HepG2 (cell line): Measurements from ENCODE around the gene LLGL1. TPM values are rescaled to one million over a fixed set of nuclear protein-coding genes. Genes with fewer than 3 reads are reported as not detected.

Experiments used
- ATAC-seq: fragments of 200-7000 bp; cut with Tn5 transposase; 3 replicates; pipeline ENCODE4 v1.9.1; 2020; ENCODE audit warnings: mild to moderate bottlenecking, moderate library complexity
- BruUV-seq: library from RNA; stranded (reverse); fragments of 400-500 nt; replicated peaks from 2 replicates; lab custom pipeline; 2021; lab: Mats Ljungman, UMichigan
- CTCF ChIA-PET: fragments of 300-600 bp; formaldehyde crosslinking; extraction: SDS; loops from one replicate; lab custom pipeline; 2021; ENCODE audit warnings: low total read pairs, inconsistent platforms, low intra/inter-chr PET ratio; lab: Yijun Ruan, JAX
- POLR2A ChIA-PET: fragments of 350-600 bp; sonication (Branson Sonifier 250); formaldehyde crosslinking; loops from one replicate; lab custom pipeline; 2020; ENCODE audit warnings: antibody characterized with exemption, inconsistent platforms; lab: Yijun Ruan, JAX
- DNase-seq: peaks from one replicate; pipeline ENCODE4 v3.0.0-alpha.2; 2015; ENCODE audit warnings: low spot score
- FAIRE-seq: peaks from 3 replicates; lab custom pipeline; 2011; peaks lifted over from hg19 to GRCh38; lab: Jason Lieb, UNC
- H2AFZ ChIP-seq: one replicate; pipeline ENCODE4 v1.6.1; 2011; ENCODE audit warnings: low read length, inconsistent platforms
- H3K27ac ChIP-seq: fragments of 300-600 bp; 3 replicates; pipeline ENCODE4 v1.8.0; 2011; ENCODE audit warnings: mixed run types, mild to moderate bottlenecking, mixed read lengths, low read length, inconsistent platforms; ENCODE audit not compliant: insufficient read depth; ENCODE audit errors: extremely low read length
- H3K27me3 ChIP-seq, 2 experiments: fragments of 200-600 bp in 1 of 2; 2 replicates in 1 of 2; 3 replicates in 1 of 2; pipeline versions ENCODE4 v1.6.0 to v1.8.0; 2011; ENCODE audit warnings: low read length in 2 of 2, mild to moderate bottlenecking in 2 of 2, moderate library complexity in 2 of 2, inconsistent platforms in 1 of 2; ENCODE audit not compliant: insufficient read depth in 2 of 2, control insufficient read depth in 1 of 2
- H3K36me3 ChIP-seq, 2 experiments: fragments of 200-600 bp in 1 of 2; replicated peaks in 1 of 2; 2 replicates in 1 of 2; 3 replicates in 1 of 2; pipeline versions ENCODE4 v1.5.1 to v1.8.0; 2011; ENCODE audit warnings: low read length in 2 of 2, inconsistent platforms in 1 of 2; ENCODE audit not compliant: insufficient read depth in 2 of 2, control insufficient read depth in 1 of 2
- H3K4me1 ChIP-seq: 2 replicates; pipeline ENCODE4 v1.5.1; 2012; ENCODE audit warnings: low read length, inconsistent platforms; ENCODE audit not compliant: insufficient read depth
- H3K4me2 ChIP-seq: 2 replicates; pipeline ENCODE4 v1.6.0; 2011; ENCODE audit warnings: low read depth, low read length, inconsistent platforms
- H3K4me3 ChIP-seq, 3 experiments: fragments of 200-600 bp in 1 of 3; sonication (generic), shearing (Covaris generic) in 1 of 3; replicated peaks in 1 of 3; 2 replicates each; pipeline ENCODE4 v1.5.1; 2011 to 2016; ENCODE audit warnings: low read length in 3 of 3, inconsistent platforms in 2 of 3, low read depth in 2 of 3, mild to moderate bottlenecking in 2 of 3, control low read depth in 1 of 3, mixed read lengths in 1 of 3; ENCODE audit not compliant: insufficient read depth in 1 of 3
- H3K79me2 ChIP-seq: one replicate; pipeline ENCODE4 v1.6.1; 2011; ENCODE audit warnings: low read length, inconsistent platforms; ENCODE audit not compliant: insufficient read depth
- H3K9ac ChIP-seq: 2 replicates; pipeline ENCODE4 v1.6.0; 2011; ENCODE audit warnings: mild to moderate bottlenecking, low read depth, low read length, inconsistent platforms; ENCODE audit not compliant: insufficient read depth
- H3K9me3 ChIP-seq: 2 replicates; pipeline ENCODE4 v1.5.1; 2012; ENCODE audit warnings: mild to moderate bottlenecking, low read length
- H4K20me1 ChIP-seq: 2 replicates; pipeline ENCODE4 v1.6.0; 2011; ENCODE audit warnings: inconsistent platforms, mild to moderate bottlenecking, low read length, moderate library complexity; ENCODE audit not compliant: insufficient read depth
- GATAD2A ChIP-seq: IDR thresholded peaks from 2 replicates; pipeline ENCODE4 v1.6.1; 2016
- NCOA2 ChIP-seq: sonication (generic); formaldehyde crosslinking; IDR thresholded peaks from 2 replicates; pipeline ENCODE4 v1.8.0; 2022; ENCODE audit warnings: inconsistent platforms
- NCOR1 ChIP-seq: fragments of 200-600 bp; sonication (generic); IDR thresholded peaks from 2 replicates; pipeline ENCODE4 v1.7.0; 2017; ENCODE audit warnings: antibody characterized with exemption, low read length, borderline replicate concordance
- NR3C1 ChIP-seq: sonication (generic); formaldehyde crosslinking; IDR thresholded peaks from 2 replicates; pipeline ENCODE4 v1.4.0; 2020; ENCODE audit warnings: missing genetic modification reagents
- RCOR2 ChIP-seq: IDR thresholded peaks from 2 replicates; pipeline ENCODE4 v1.6.1; 2016; ENCODE audit warnings: missing biosample characterization, missing genetic modification reagents
- YY1 ChIP-seq: IDR thresholded peaks from 2 replicates; pipeline ENCODE4 v1.6.1; 2011; ENCODE audit warnings: low read length, low read depth, moderate library complexity, mild to moderate bottlenecking; ENCODE audit not compliant: insufficient read depth, insufficient replicate concordance
- ZNF234 ChIP-seq: sonication (generic); formaldehyde crosslinking; conservative IDR thresholded peaks from 2 replicates; pipeline ENCODE4 v1.5.1; 2020; ENCODE audit warnings: mild to moderate bottlenecking, missing genetic modification reagents
- ZNF260 ChIP-seq: sonication (generic); formaldehyde crosslinking; IDR thresholded peaks from 2 replicates; pipeline ENCODE4 v1.4.0; 2020; ENCODE audit warnings: missing genetic modification reagents, low read depth, mild to moderate bottlenecking, borderline replicate concordance
- ZNF331 ChIP-seq: sonication (generic); formaldehyde crosslinking; IDR thresholded peaks from 2 replicates; pipeline ENCODE4 v1.4.0; 2020; ENCODE audit warnings: missing genetic modification reagents
- ZNF614 ChIP-seq: IDR thresholded peaks from 2 replicates; pipeline ENCODE4 v1.6.1; 2018; ENCODE audit warnings: missing biosample characterization, missing genetic modification reagents, inconsistent platforms, borderline replicate concordance
- ZNF768 ChIP-seq: sonication (generic); formaldehyde crosslinking; IDR thresholded peaks from 2 replicates; pipeline ENCODE4 v1.4.0; 2020; ENCODE audit warnings: missing genetic modification reagents
- WGBS: methylation state at CpG from one replicate; pipeline ENCODE4 v1.1.6; 2017; ENCODE audit warnings: low lambda C conversion rate; 5-methylcytosine and 5-hydroxymethylcytosine counted together
- in situ Hi-C: cut with HindIII; loops from 2 replicates; pipeline ENCODE4 v1.10.0; 2017; ENCODE audit warnings: low pct_unique_long_range_greater_than_20kb; ENCODE audit not compliant: extremely low pct_ligation_motif_present
- intact Hi-C: fragments of 100-400 bp; cut with micrococcal nuclease; formaldehyde crosslinking; loops from one replicate; pipeline ENCODE4 v1.10.0; 2022; ENCODE audit not compliant: unreplicated experiment
- polyA plus RNA-seq, 8 experiments: library from polyadenylated mRNA; depleted of rRNA in 3 of 8; stranded (reverse) in 7 of 8; unstranded in 1 of 8; fragments of >200 nt; fragmentation: Illumina TruSeq in 4 of 8; extraction: Trizol in 4 of 8; gene quantifications; 2 replicates each; pipeline versions ENCODE4 v1.2.1 to v1.2.3, GENCODE V29; 2011 to 2016; ENCODE audit warnings: low read depth in 4 of 8, missing spikeins in 1 of 8, mixed read lengths in 1 of 8; ENCODE audit not compliant: insufficient read depth in 1 of 8
- total RNA-seq, 5 experiments: library from RNA; depleted of rRNA; stranded (reverse); fragments of >200 nt; fragmentation: Illumina TruSeq; extraction: Trizol; gene quantifications; 2 replicates each; pipeline ENCODE4 v1.2.3, GENCODE V29; 2016; ENCODE audit warnings: low read depth in 1 of 5
- TF ChIP-seq, protein P1 (sequence below), 2 experiments: fragments of 450-650 bp in 1 of 2; sonication (generic) in 1 of 2; formaldehyde crosslinking; IDR thresholded peaks; 2 replicates each; pipeline versions ENCODE4 v1.5.0 to v1.8.0; 2020 to 2022; ENCODE audit warnings: mild to moderate bottlenecking in 1 of 2, missing genetic modification reagents in 1 of 2
- TF ChIP-seq, protein P2 (sequence below): sonication (generic); formaldehyde crosslinking; IDR thresholded peaks from 2 replicates; pipeline ENCODE4 v1.8.0; 2022; ENCODE audit warnings: missing genetic modification reagents, mild to moderate bottlenecking, borderline replicate concordance
- TF ChIP-seq, protein P3 (sequence below): sonication (generic); formaldehyde crosslinking; IDR thresholded peaks from 2 replicates; pipeline ENCODE4 v1.4.0; 2020; ENCODE audit warnings: missing genetic modification reagents
- TF ChIP-seq, protein P4 (sequence below): sonication (generic); formaldehyde crosslinking; IDR thresholded peaks from 2 replicates; pipeline ENCODE4 v1.8.0; 2022; ENCODE audit warnings: missing genetic modification reagents, low read depth, mild to moderate bottlenecking, borderline replicate concordance

The LLGL1 gene
- total and polyA plus RNA-seq, 2 of the 13 experiments (the other 11 are each of a cell fraction or from before 2014, with no cell fraction given) = 15.0 to 15.3 TPM

DNA sequence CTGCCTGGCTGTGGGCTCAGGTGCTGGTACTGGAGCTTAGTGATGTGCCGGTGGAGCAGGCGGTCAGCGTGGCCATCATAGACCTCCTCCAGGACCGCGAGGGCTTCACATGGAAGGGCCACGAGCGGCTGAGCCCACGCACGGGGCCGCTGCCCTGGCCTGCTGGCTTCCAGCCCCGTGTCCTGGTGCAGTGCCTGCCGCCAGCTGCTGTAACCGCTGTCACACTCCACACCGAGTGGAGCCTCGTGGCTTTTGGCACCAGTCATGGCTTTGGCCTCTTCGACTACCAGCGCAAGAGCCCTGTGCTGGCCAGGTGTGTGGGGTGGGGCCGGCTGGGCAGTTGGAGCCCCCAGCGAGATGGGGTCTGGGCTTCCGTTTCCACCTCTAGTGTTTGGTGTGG is 12.0 kb downstream of the LLGL1 start (continued):
- TF ChIP-seq, protein P1, sequence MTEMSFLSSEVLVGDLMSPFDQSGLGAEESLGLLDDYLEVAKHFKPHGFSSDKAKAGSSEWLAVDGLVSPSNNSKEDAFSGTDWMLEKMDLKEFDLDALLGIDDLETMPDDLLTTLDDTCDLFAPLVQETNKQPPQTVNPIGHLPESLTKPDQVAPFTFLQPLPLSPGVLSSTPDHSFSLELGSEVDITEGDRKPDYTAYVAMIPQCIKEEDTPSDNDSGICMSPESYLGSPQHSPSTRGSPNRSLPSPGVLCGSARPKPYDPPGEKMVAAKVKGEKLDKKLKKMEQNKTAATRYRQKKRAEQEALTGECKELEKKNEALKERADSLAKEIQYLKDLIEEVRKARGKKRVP (CRISPR knock-in tag; IDR thresholded peaks at IDR 0.05) = no peak
- TF ChIP-seq, protein P2, sequence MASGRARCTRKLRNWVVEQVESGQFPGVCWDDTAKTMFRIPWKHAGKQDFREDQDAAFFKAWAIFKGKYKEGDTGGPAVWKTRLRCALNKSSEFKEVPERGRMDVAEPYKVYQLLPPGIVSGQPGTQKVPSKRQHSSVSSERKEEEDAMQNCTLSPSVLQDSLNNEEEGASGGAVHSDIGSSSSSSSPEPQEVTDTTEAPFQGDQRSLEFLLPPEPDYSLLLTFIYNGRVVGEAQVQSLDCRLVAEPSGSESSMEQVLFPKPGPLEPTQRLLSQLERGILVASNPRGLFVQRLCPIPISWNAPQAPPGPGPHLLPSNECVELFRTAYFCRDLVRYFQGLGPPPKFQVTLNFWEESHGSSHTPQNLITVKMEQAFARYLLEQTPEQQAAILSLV (CRISPR knock-in tag) = no peak

DNA sequence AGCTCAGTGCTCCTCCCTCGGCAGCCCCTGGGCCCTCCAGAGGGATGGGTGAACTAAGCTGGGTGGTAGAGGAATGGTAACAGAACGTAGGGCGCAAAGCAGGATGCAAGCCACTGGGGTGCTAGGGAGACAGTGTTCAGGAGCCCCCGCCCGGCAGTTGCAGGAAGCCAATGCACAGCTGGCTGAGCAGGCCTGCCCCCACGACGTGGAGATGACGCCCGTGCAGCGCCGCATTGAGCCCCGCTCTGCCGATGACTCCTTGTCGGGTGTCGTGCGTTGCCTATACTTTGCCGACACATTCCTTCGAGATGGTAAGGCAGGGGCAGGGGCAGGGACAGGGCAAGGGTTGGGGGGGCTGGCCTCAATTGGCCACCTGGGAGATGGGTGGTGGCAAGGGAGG is 12.9 kb downstream of the LLGL1 start:
- TF ChIP-seq, protein P3, sequence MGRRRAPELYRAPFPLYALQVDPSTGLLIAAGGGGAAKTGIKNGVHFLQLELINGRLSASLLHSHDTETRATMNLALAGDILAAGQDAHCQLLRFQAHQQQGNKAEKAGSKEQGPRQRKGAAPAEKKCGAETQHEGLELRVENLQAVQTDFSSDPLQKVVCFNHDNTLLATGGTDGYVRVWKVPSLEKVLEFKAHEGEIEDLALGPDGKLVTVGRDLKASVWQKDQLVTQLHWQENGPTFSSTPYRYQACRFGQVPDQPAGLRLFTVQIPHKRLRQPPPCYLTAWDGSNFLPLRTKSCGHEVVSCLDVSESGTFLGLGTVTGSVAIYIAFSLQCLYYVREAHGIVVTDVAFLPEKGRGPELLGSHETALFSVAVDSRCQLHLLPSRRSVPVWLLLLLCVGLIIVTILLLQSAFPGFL (CRISPR knock-in tag) = no peak
- TF ChIP-seq NCOA2 (CRISPR knock-in tag) (no peak), NCOR1 (no peak), ZNF614 (CRISPR knock-in tag) (no peak), ZNF260 (no peak), NR3C1 (CRISPR knock-in tag) (no peak), YY1 (no peak), ZNF768 (CRISPR knock-in tag) (no peak), ZNF234 (no peak), GATAD2A (CRISPR knock-in tag) (no peak), ZNF331 (CRISPR knock-in tag) (no peak), RCOR2 (CRISPR knock-in tag) (no peak)
- TF ChIP-seq, protein P4, sequence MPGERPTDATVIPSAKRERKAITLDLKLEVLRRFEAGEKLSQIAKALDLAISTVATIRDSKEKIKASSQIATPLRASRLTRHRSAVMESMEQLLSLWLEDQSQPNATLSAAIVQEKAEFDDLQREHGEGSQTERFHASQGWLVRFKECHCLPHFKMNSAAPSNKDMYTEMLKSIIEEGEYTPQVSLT (CRISPR knock-in tag) = no peak
- intact Hi-C loops (no loop called here), in situ Hi-C loops (no loop called here)
- 92% methylated on average over 16 of the region's 18 CpGs for WGBS
- H2AFZ ChIP-seq = no peak overlapping the region
- no peaks in the 10 kb centered on the region for H4K20me1 ChIP-seq
- H3K27me3 ChIP-seq = no peaks in the 10 kb centered on the region
- no peak for ATAC-seq
- no peak overlapping the region for H3K4me3 ChIP-seq
- no peak overlapping the region for H3K4me2 ChIP-seq
- no peak for DNase-seq
- BruUV-seq = no TSS peak
- peaks cover 9 to 22% of the 10 kb centered on the region in 2 experiments; a peak in 4 of 5 replicates for H3K36me3 ChIP-seq
- H3K9me3 ChIP-seq = no peaks in the 10 kb centered on the region
- H3K4me1 ChIP-seq = no peaks in the 10 kb centered on the region
- H3K9ac ChIP-seq = no peak overlapping the region
- ChIA-PET POLR2A (no interaction called here), CTCF (no interaction called here)
- no peak for FAIRE-seq
- H3K79me2 ChIP-seq = no peaks in the 10 kb centered on the region
- H3K27ac ChIP-seq = no peak overlapping the region
